HTERT RPE-1 (cell line): ENCODE measurements around the gene GREM2.

Source experiments
- in situ Hi-C: fragments of 300-500 bp; cut with MboI; formaldehyde crosslinking; loops from 4 replicates; pipeline ENCODE4 v1.14.3; 2020; ENCODE audit warnings: low sequenced_read_pairs

GREM2 gene

DNA sequence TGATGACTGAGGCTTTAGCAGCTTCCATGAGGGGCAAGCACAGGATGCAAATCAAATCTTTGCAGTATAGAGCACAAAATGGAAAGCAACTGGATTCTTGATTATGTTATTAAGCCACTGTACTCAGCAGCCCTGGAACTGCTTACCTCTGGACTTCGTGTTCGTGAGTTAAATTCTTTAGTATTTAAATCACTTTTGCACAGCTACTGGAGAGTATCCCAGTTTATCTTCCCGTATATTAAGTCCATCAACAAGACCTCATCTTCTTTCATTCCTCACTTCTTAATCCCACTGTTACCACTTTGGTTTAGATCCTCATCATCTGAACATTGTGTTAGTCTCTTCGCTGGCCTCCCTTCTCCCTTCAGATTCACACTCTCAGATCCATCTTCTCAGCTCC is 108.9 kb downstream of the GREM2 start:
- in situ Hi-C loops: no loop called here

DNA sequence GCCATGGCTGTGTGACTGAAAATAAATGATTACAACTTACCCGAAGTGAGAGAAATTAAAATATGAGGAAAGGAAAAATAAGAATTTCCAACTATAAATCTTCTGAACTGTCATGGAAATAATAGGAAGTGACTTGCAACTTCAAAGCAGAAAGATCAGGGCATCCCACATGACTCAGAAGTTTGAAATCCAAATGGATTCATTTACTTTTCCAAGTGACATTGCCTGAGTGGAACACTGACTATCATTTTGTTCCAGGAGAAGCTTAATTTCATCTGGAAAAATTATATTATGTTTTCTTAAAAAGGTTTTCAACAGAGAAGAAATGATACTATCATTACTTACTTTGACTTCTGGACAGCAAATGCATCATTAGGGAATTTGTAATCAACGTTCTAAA is 110.8 kb downstream of the GREM2 start:
- in situ Hi-C loops: no loop called here

DNA sequence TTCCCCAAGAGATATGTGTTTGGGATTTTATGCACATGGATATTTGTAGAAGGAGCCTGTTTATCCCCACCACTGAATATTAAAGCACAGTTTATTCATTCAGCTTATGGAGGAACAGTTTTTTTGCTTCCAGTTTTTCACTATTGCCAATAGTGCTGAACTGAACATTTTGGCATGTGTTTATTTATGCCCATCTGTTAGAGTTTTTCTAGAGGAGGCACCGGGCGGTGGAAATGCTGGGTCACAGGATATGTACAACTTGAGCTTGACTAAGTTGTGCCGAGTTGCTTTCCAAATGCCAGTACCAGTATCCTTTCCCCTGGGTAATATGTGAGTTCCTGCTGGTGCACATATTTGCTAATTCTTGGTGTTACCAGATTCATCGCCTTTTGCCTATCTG is 111.3 kb downstream of the GREM2 start:
- in situ Hi-C loops: no loop called here

DNA sequence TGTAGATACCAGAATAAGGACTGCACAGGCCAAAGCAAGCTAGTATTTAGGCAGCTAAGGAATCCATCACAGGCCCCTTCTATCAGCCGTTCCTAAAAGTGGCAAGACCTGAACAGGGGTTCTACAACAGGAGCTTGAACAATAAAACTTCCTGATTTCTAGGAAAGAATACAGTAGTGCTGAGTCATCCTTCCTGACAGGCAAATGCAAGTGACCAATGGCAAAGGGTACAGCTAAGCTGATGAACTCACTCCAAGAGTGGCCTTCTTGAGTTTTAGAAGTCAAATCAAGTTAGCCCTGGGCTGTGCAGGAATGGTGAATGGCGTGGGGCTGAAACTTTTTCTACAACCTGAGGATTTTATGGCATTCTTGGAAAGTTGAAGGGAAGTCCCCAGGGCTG is 112.9 kb downstream of the GREM2 start:
- in situ Hi-C loops: no loop called here

DNA sequence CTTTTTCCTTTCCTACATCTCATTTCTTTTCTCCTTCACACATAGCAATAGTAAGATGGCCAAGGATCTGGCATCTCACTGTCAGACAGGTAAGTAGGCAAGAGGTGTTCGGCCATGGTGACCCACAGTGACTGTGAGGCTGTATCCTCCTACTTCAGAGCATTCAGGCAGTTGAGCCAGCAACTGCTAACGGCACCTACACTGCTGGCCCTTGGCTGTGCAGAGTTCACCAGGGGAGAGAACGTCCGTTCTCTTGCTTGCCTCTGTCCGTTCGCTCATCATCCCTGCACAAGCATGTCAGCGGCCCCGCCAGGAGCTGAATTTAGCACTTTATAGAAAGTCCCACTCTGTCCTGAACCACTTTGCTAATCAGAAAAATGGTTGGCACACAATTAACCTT is 113.6 kb downstream of the GREM2 start:
- in situ Hi-C loops: no loop called here

DNA sequence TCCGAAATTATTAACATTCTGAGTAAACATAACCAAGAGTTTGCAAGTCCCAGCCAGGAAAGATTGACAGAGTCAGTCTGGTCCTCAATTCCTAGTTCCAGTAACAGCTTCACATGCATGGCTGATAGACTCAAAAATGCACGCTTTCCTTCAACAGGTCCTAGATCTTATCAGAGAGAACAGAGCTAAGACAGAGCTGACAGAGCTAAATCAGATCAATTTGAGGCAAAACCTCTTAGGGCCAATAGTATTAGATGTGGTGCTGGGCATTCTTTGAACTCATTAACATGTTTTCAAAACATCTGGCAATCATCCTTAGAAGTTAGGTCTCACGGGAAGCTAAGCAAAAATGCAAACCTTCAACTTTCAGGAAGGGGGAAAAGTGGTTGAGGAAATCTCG is 114.0 kb downstream of the GREM2 start:
- in situ Hi-C loops: no loop called here

DNA sequence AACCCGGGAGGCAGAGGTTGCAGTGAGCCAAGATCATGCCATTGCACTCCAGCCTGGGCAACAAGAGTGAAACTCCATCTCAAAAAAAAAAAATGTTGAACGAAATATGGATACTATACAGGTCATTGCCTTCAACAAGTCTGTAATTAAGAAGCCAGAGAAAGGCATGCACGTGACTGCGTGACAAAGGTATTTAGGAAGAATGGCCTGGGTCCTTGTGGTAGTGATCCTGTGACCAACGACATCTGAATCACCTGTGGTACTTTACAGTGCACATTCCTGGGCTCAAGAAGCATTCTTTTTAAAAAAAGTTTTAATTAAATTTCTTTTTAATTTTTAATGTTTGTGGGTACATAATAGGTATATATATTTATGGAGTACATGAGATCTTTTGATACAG is 115.0 kb downstream of the GREM2 start:
- in situ Hi-C loops: no loop called here

DNA sequence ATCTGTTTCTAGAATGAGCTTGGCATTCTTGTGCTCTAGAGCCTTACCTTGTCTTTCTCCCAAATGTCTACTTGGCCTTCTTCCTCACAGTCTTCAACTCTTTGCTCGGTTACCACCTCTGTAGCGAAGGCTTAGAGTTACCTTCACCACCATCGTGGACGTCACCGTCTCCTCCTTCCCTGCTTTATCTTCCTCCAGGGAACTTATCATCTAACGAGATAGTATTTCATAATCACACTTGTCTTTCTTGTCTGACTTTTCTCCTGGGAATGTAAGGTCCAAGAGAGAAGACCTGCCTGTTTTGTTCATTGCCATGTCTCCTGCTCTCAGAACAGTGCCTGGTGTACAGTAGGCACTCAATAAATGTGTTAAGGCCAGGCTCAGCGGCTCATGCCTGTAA is 115.6 kb downstream of the GREM2 start:
- in situ Hi-C loops: no loop called here

DNA sequence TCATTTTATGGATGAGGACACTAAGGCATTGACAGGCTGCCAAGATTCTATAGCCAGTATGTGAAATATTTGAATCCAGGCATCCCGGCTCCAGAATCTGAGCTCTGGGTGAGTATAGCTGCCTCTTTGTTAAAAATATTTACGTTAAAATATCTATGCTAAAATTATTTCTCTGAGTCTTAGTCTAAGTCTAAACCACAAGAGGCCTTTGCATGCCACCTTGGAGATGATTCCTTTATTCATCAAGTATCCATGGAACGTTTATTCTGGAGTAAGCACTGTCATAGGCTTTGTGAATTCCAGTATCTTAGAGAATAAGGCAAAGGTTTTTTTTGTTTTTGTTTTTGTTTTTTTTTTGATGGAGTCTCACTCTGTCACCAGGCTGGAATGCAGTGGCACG is 116.4 kb downstream of the GREM2 start:
- in situ Hi-C loops: no loop called here

DNA sequence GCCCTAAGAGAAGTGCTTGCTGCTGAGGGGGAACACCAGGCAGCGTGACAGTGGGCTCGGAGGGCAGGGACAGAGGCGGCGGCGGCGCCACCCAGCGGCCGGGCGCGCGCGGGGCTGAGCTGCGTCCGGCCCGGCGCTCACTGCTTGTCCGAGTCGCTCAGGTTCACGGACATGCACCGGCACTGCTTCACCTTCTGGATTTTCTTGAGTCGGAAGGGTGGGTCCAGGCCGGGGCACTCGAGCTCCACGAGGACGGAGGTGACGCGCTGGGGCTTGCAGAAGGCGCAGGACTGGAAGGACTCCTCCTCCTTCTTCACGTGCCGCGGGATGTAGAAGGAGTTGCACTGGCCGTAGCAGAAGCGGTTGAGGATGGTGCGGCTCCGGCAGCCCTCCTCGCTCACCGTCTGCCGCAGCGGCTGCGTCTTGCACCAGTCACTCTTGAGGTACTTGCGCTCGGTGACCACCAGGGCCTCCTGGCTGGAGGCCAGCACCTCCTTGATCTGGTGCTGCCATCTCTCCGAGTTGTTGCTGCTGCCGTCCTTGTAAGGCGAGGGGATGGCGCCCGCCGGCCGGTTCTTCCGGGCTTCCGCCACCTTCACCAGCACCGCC is 119.0 kb downstream of the GREM2 start:
- in situ Hi-C loops: no loop called here

DNA sequence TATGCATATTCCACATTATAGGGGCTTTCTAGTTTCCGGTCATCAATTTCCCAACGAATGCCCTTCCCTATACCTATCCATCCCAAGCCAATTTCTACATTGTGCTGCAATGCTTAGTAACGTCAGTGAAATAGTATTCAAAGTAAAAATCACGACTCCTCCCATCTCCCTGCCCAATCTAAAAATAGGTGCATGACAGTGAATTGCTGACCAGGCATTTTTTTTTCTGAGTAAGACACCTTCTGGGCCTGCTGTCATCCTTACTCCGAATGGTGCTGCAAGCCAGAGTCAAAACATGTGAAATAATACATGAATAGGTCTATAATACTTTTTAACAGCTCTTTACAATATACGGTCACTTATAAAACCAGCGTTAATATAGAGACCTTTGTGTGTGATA is 120.2 kb downstream of the GREM2 start:
- in situ Hi-C loops: no loop called here

DNA sequence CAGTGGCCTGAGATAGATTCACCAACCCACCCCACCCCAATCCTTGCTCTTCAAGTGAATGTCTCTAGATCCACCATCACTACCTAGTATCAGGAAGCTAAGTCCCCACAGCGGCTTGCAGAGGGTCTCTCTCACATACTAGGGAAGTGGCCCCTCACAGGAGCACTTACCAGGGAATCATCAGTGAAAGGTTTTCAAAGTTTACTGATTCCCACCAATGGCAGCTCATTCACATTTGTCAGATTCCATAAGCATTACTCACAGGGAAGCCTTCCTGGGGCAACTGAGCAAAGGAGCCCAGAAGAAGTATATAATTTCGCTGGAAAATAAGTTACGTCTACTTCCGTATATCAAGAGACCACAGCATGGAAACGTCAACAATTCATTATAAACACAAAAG is 120.8 kb downstream of the GREM2 start:
- in situ Hi-C loops: no loop called here

DNA sequence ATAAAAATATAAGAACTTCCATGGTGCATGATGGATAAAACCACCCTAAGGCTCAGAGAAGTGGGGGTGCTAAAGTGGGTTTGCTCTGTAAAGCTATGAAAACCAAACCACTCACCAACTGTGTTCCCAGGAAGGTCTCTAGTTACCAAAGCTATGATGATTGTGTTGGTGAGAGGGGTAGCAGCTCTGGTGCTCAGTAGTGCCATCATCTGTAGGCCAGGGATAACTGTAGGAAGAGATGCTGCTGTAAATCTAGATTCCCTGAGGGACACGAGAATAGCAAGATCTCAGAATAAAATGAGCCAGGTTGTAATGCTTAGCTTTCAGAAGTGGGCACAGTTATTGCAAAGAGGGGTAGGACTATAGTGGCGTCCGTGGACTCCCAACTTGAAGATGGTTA is 124.5 kb downstream of the GREM2 start:
- in situ Hi-C loops: no loop called here

DNA sequence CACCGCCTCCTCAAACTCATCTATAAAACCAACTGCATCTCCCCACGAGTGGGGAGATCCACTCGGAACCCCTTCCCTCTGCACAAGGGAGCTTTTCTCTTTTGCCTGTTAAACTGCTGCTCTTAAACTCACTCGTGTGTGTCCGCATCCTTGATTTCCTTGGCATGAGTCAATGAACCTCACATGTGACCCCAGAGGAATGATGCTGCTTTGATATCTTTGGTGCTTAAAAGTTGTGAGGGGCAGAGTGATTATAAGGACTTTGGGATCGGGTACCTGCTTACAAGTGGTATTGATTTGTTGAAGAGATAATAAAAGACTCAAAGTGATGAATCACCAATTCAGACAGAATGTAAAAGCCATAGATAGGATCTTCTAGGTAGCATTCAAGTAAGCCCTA is 125.3 kb downstream of the GREM2 start:
- in situ Hi-C loops: no loop called here

DNA sequence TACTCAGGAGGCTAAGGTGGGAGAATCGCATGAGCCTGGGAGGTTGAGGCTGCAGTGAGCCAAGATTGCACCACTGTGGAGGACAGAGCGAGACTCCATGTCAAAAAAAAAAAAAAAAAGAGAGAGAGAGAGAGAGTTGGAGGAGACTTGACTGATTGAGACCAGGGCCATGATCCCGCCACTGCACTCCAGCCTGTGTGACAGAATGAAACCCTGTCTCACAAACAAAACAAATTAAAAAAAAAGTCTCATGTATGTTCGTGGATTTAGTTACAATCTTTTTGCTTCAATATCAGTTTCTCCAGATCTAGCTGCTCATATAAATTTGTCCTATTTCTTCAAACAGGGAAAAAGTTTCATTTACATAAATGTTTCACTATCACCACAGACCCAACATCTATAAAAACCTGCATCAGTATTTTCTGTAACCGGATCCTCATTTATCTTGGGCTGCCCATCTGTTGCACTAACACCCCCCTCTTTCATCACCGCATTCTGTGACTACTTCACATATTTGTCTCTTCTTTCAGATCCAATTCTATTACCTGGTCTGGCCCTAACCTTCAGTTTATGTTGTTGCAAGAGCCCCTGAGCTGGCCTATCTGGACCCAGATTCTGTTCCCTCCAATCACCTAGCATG is 127.0 kb downstream of the GREM2 start:
- in situ Hi-C loops: no loop called here

DNA sequence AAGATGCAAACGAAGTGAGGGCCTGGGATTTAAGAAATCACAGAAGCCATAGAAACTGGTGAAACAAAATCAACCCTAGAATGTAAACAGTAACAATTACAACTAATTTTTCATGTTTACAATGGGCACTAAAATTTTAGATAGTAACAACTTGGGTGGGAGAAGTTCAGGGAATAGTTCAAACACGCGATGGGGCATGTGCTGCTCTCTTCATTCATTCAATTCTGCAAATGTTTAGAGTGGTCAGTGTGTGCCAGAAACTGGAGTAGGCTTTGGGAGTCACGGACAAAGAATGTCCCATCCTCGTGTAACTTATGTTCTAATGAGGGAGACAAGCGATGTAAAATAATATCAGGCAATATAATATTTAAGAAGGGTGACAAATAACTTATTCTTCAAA is 133.4 kb downstream of the GREM2 start:
- in situ Hi-C loops: no loop called here

DNA sequence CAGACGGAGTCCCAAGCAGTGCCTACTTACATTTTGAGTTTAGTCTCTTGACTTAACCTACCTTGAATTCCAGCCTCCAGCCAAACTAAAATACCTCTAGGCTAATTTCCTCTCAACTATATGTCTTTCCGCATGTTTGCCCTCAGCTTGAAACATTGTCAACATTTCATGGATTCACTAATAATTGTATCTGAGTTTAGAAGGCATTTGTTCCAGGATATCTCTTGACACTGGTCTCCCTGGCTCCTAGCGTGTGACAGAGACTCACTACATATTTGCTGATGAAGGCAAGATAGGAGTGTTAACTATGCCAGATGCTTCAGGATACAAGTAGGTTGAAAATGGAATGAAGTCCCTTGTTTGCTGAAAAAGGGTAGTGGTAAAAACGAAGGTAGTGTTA is 136.1 kb downstream of the GREM2 start:
- in situ Hi-C loops: no loop called here

DNA sequence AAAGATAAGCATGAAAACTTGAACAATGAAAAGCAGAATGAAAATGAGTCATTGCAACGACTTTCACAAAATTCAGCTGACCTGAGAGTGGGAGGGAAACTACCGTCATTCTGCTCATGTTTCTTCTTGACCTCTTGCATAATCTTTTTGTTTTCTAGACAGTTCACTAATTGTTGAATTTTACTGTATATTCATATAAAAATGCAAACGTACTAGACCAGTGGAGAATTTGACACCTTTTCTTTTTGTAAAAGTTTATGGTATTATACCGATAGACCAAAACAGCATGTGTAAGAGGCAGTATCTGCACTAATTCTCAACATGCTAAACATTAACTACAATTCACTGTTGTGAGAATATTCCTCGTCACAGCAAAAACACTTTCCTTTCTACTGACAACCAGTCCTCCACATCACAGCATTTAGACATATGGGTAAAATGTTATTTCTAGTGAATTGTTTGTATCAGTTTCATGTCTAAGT is 137.8 kb downstream of the GREM2 start:
- in situ Hi-C loops: no loop called here

DNA sequence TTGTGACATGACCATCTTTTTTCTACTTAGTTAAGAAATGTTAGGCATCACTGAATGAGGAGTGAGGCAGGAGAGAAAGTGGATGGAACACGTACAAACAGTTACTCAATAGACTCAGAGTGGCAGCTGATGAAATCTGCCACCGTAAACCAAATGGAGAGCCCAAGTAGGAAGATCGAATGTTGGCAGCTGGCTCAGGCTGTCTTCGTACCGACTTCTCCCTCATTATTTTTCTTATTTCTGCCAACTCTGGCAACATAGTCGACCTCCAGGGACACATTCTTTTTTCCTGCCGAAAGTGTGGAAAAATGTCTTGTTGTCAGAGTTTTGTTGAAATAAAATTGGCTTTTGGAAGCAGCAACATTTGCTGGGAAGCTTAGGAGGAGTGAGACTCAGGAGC is 143.3 kb downstream of the GREM2 start:
- in situ Hi-C loops: no loop called here

DNA sequence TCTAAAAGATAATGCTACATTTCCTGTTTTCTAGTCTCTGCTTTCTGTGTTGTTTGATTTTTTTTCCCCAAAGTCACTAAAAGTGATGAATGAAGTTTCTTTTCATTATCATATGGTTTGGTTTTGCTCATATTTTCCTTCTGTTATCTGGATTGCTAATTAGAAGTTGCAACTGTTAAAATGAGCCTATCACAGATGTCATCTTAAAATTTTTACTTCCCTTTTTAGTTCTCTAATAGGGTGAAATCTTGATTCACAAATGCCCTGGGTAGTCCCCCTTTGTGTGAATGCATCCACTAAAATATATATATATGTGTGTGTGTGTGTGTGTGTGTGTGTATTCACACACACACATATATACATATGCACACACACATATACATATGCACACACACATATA is 144.1 kb downstream of the GREM2 start:
- in situ Hi-C loops: no loop called here

DNA sequence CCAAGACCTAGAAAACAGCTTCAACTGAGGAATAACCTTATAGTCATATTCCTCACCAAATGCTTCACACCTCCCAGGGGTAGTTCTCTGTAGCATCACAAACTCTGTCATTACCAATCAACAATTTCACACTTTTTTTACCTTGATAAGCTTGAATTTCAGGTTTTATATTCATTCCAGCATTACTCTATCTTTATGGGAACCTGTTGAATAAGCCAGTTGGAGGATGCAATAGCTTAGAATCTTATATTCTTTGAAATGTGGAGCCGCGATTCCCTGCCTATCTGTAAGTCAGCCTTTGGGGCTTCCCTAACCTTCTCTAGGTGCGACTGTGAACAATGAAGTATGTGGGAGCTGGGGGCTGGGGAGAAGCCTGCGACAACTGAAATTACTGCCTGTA is 145.4 kb downstream of the GREM2 start:
- in situ Hi-C loops: no loop called here

DNA sequence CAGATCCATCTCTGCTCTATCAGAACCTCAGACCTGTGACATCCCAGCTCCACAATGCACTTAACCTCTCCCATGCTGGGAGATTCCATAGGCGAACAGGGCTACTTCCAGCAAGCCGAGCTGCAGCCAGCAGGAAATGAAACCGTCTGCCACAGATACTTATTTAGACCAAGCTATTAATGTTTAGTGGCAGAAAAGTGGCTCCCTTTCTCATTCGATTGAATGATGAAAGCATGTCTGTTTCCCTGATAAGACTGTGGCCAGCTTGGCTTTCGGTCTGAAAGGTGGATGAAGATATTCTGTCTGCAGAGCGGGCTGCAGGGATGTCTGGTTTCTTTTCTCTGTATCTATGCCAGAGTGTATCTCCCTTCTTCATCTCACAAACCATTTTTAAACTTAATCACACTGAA is 146.4 kb downstream of the GREM2 start:
- in situ Hi-C loops: no loop called here

DNA sequence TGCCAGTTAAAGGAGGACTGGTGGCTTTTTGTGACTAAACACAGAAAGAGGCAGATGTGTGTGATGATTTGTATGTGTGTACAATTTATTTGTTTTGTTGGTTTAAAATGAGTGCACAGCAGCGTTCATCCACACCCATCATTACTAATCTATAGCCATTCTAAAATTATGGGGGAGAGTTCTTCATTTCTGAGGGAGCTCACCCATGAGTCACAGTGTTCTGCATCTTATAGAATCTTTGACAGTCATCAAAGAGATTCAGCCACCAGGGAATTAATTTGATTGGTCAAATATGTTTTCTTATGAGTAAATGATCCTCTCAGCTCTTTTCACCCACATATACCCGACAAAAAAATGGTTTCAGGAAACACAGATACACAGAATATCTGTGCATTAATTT is 147.9 kb downstream of the GREM2 start:
- in situ Hi-C loops: no loop called here
